Measurements from ENCODE around the gene NTRK2. TPM values are rescaled to one million over a fixed set of nuclear protein-coding genes. Genes with fewer than 3 reads are reported as not detected.
A peak's percentile ranks its signal among the peaks of the same experiment; 100 is the strongest.

The NTRK2 gene
- 0.14 and 0.46 TPM in 2 replicates for total RNA-seq

DNA sequence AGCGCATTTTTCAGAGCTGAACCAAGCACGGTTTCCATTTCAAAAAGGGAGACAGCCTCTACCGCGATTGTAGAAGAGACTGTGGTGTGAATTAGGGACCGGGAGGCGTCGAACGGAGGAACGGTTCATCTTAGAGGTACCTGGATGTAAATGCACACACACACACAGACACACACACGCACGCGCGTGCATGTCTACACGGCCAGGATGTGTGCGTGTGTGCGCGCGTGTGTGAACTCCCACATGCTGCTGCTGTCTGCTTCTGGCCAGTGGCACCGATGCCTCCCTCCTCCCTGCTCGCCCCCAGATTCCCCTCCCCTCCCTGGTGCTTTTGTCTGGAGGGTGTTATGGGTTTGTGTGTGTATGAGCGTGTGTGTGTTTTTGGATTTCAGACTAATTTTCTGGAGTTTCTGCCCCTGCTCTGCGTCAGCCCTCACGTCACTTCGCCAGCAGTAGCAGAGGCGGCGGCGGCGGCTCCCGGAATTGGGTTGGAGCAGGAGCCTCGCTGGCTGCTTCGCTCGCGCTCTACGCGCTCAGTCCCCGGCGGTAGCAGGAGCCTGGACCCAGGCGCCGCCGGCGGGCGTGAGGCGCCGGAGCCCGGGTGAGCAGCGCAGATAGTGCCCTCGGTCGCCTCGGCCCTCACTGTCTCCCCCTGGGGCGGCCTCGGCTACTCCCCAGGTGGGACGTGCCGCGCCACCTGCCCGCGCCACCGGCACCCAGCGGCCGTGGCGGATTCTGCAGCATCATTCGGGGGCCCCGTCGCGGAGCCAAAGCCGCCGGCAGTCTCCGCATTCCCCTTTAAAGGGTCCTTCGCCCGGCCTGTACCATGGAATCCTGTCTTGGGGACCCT is at the start of gene NTRK2:
Gene NTRK2, plus strand, starts transcription at position 442 of the 850 bp plus-strand sequence. CDS start 1,020 bp downstream, outside the sequence.
- TF ChIP-seq, protein P1, sequence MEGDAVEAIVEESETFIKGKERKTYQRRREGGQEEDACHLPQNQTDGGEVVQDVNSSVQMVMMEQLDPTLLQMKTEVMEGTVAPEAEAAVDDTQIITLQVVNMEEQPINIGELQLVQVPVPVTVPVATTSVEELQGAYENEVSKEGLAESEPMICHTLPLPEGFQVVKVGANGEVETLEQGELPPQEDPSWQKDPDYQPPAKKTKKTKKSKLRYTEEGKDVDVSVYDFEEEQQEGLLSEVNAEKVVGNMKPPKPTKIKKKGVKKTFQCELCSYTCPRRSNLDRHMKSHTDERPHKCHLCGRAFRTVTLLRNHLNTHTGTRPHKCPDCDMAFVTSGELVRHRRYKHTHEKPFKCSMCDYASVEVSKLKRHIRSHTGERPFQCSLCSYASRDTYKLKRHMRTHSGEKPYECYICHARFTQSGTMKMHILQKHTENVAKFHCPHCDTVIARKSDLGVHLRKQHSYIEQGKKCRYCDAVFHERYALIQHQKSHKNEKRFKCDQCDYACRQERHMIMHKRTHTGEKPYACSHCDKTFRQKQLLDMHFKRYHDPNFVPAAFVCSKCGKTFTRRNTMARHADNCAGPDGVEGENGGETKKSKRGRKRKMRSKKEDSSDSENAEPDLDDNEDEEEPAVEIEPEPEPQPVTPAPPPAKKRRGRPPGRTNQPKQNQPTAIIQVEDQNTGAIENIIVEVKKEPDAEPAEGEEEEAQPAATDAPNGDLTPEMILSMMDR (conservative IDR thresholded peaks at IDR 0.05; ENCODE audit: low read depth, low read length), result peak; percentile 15
- DNase-seq (ENCODE audit: low read depth), result no peak

DNA sequence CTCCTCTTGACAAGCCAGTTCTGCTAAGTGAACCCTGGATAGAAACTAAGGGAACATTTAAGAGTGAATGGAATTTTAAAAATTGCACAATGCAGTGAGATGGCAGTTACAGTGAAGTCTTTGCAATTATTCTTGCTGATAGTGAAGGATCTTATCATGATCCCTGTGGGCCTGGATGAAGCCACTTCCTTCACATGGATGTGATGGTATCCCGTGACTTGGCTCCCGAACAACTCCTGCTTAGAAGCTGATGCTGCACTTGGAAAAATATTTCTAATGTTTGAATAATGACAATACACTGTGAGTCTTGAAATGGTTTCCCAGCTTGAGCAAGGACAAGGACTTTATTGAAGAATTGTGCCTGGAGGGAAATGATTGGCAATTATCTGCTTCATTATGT is 49.2 kb upstream of the NTRK2 start:
- no peak overlapping the region for H3K4me3 ChIP-seq (ENCODE audit: low read depth, low read length)
- no peak for DNase-seq (ENCODE audit: low read depth)
- TF ChIP-seq, protein P1 (conservative IDR thresholded peaks at IDR 0.05; ENCODE audit: low read depth, low read length), result no peak

More for the DNA sequence above, at the start of gene NTRK2:
- peak within 1 kb of the TSS; percentile 58 for H3K4me3 ChIP-seq (ENCODE audit: low read depth, low read length)

DNA sequence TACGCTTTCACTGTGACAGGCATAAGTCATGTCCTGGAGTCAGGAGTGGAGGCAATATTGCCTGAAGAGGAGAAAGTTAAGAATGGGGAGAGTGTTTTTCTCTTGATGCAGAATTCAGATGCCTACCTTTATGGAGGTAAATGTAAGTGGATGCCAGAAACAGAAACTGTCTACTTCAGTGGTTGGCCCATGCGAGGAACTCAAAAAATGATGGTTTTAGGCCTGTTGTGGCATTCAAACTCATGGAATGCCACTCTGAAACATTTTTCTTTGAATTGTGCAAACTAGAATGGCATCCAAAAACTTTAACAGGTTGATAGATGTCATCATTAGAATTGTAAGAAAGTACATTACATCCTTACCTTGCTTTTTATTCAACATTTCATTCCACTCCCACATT is 47.7 kb upstream of the NTRK2 start:
- H3K4me3 ChIP-seq (ENCODE audit: low read depth, low read length), result no peak overlapping the region
- TF ChIP-seq, protein P1 (conservative IDR thresholded peaks at IDR 0.05; ENCODE audit: low read depth, low read length), result no peak
- DNase-seq (ENCODE audit: low read depth), result no peak

DNA sequence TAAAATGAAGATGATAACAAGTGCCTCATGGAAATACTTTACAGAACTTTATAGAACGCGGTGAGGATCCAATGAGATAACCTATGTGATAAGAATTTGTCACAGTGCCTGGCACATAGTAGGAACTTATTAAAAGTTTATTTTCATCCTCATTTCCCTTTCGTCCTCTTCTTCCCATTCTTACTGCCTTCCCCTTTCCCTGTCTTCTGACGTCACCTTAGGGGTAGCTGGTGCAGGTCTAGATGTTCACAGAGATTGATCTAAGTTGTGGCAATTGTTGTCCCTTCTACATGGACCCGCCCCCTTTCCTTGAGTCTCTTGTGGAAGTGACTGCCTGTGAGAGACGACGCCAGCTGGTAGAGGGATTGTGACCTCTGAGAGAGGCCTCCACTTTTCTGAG is 46.5 kb upstream of the NTRK2 start:
- no peak overlapping the region for H3K4me3 ChIP-seq (ENCODE audit: low read depth, low read length)
- no peak for DNase-seq (ENCODE audit: low read depth)
- TF ChIP-seq, protein P1 (conservative IDR thresholded peaks at IDR 0.05; ENCODE audit: low read depth, low read length), result no peak

DNA sequence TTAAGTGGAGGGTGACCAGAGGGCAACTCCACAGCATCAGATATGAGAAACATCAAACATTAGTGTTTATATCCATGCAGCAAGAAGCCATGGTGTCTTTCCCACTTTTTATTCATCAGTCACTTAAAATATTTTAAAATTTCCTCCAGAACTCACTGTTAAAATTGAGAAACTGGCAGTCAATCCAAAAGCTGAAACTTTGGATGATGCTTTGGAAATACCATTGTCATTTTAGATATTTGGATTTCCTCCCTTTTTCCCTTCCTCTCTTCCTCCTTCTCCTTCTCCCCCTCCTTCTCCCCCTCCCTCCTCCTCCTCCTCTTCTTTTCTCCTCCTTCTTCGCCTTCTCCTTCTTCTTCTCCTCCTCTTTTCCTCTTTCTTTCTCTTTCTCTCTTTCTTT is 33.1 kb upstream of the NTRK2 start:
- no peak for DNase-seq (ENCODE audit: low read depth)
- TF ChIP-seq, protein P1 (conservative IDR thresholded peaks at IDR 0.05; ENCODE audit: low read depth, low read length), result no peak
- no peak overlapping the region for H3K4me3 ChIP-seq (ENCODE audit: low read depth, low read length)

DNA sequence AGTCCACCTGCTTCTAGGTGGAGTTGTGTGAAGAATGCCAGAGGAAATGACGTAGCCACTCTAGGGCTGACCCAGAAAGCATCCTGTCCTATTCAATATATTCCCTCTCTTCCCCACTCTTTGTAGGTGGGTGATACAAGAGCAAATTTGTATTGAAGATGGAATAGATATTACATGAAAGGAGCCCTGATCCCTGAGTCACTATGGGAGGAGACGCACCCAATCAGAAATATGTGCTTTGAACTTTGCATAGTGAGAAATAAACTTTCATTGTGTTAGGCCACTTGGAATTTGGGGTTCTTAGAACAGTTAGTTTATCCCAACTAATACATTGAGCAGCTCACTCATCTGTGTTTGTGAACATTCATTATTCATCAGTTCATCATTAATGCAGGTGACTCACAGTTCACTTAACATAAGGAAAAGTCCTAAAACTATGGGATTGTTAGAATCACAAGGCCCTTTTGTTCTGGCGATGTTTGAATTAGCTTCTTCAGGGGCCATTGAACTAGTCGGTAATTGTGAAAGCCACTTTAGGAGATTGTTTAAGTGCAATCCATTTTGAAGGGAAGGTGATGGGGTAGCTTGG is 26.9 kb upstream of the NTRK2 start:
- no peak overlapping the region for H3K4me3 ChIP-seq (ENCODE audit: low read depth, low read length)
- TF ChIP-seq, protein P1 (conservative IDR thresholded peaks at IDR 0.05; ENCODE audit: low read depth, low read length), result no peak
- DNase-seq (ENCODE audit: low read depth), result peak; percentile 16

Measured in epithelial cell of proximal tubule (primary cell).